ENCODE results near the gene FBXO30. TPM values are rescaled to one million over a fixed set of nuclear protein-coding genes. Genes with fewer than 3 reads are reported as not detected.

Gene FBXO30
- total RNA-seq, 1 donor = 14.5 TPM

GRCh38 chr6:145745861-145746260 is 68.7 kb downstream of the FBXO30 start:
- H3K36me3 ChIP-seq (ENCODE audit: insufficient read depth, low read length) = no peaks in the 10 kb centered on the region
- H2AFZ ChIP-seq (ENCODE audit: low read length) = no peak overlapping the region
- no peak overlapping the region for H3K4me3 ChIP-seq (ENCODE audit: insufficient read depth, low read length)

GRCh38 chr6:145744619-145745018 is 70.0 kb downstream of the FBXO30 start:
- no peaks in the 10 kb centered on the region for H3K27me3 ChIP-seq (ENCODE audit: insufficient read depth, low read length)
- no peaks in the 10 kb centered on the region for H4K20me1 ChIP-seq (ENCODE audit: insufficient read depth, low read length)
- H3K4me2 ChIP-seq (ENCODE audit: insufficient read depth, low read length) = no peak overlapping the region
- H3K27ac ChIP-seq (ENCODE audit: low read depth, low read length) = no peak overlapping the region
- H3K79me2 ChIP-seq (ENCODE audit: insufficient read depth, low read length) = no peaks in the 10 kb centered on the region
- H2AFZ ChIP-seq (ENCODE audit: low read length) = no peak overlapping the region
- H3K4me3 ChIP-seq (ENCODE audit: insufficient read depth, low read length) = no peak overlapping the region
- H3K36me3 ChIP-seq (ENCODE audit: insufficient read depth, low read length) = no peaks in the 10 kb centered on the region
- DNase-seq (ENCODE audit: insufficient read length, low spot score, missing footprints) = no peak
- no peaks in the 10 kb centered on the region for H3K9me3 ChIP-seq (ENCODE audit: low read depth, low read length)
- TF ChIP-seq CTCF (IDR thresholded peaks at IDR 0.05; ENCODE audit: extremely low read depth, low read depth, low read length) = no peak
- H3K4me1 ChIP-seq (ENCODE audit: insufficient read depth, low read length) = no peaks in the 10 kb centered on the region

More at GRCh38 chr6:145745861-145746260, 68.7 kb downstream of the FBXO30 start:
- TF ChIP-seq CTCF (IDR thresholded peaks at IDR 0.05; ENCODE audit: extremely low read depth, low read depth, low read length) = no peak
- no peak overlapping the region for H3K4me2 ChIP-seq (ENCODE audit: insufficient read depth, low read length)
- no peaks in the 10 kb centered on the region for H3K4me1 ChIP-seq (ENCODE audit: insufficient read depth, low read length)
- no peaks in the 10 kb centered on the region for H4K20me1 ChIP-seq (ENCODE audit: insufficient read depth, low read length)
- no peaks in the 10 kb centered on the region for H3K27me3 ChIP-seq (ENCODE audit: insufficient read depth, low read length)
- H3K79me2 ChIP-seq (ENCODE audit: insufficient read depth, low read length) = no peaks in the 10 kb centered on the region
- no peak for DNase-seq (ENCODE audit: insufficient read length, low spot score, missing footprints)
- no peaks in the 10 kb centered on the region for H3K9me3 ChIP-seq (ENCODE audit: low read depth, low read length)
- H3K27ac ChIP-seq (ENCODE audit: low read depth, low read length) = no peak overlapping the region

Other genes starting within 250 kb of the FBXO30 start
- 10.6 and 11.6 TPM in 2 replicates for gene EPM2A, start 79.3 kb downstream of the FBXO30 start, total RNA-seq
- 23.9 and 27.4 TPM in 2 replicates for gene SHPRH, start 149.6 kb upstream of the FBXO30 start, total RNA-seq
- under 0.01 TPM in 2 replicates for gene GRM1, start 214.3 kb upstream of the FBXO30 start, total RNA-seq

Data from osteoblast (primary cell).